Hepatocyte (in vitro differentiated cells): Measurements from ENCODE around the gene VPS13D. TPM values are rescaled to one million over a fixed set of nuclear protein-coding genes. Genes with fewer than 3 reads are reported as not detected.

Experiments
- DNase-seq: peaks from one replicate; pipeline ENCODE4 v3.0.0-alpha.2; 2016; ENCODE audit warnings: low spot score
- H2AFZ ChIP-seq: fragments of 200-600 bp; sonication (generic); 2 replicates; pipeline ENCODE4 v1.6.0; 2016; ENCODE audit warnings: antibody characterized with exemption, mild to moderate bottlenecking
- H3K27ac ChIP-seq: fragments of 200-600 bp; sonication (generic); 2 replicates; pipeline ENCODE4 v1.5.1; 2016; ENCODE audit warnings: mild to moderate bottlenecking
- H3K27me3 ChIP-seq: fragments of 200-600 bp; sonication (generic); 2 replicates; pipeline ENCODE4 v1.6.1; 2016
- H3K36me3 ChIP-seq: fragments of 200-600 bp; sonication (generic); replicated peaks from 2 replicates; pipeline ENCODE4 v1.5.1; 2016; ENCODE audit warnings: low read depth; ENCODE audit not compliant: insufficient read depth
- H3K4me1 ChIP-seq: fragments of 200-600 bp; sonication (generic); 2 replicates; pipeline ENCODE4 v1.5.1; 2016; ENCODE audit warnings: mild to moderate bottlenecking, moderate library complexity; ENCODE audit not compliant: insufficient read depth
- H3K4me2 ChIP-seq: fragments of 200-600 bp; sonication (generic); 2 replicates; pipeline ENCODE4 v1.6.0; 2016
- H3K4me3 ChIP-seq: fragments of 200-600 bp; sonication (generic); 2 replicates; pipeline ENCODE4 v1.5.1; 2016; ENCODE audit warnings: mild to moderate bottlenecking
- H3K79me2 ChIP-seq: fragments of 200-600 bp; sonication (generic); 2 replicates; pipeline ENCODE4 v1.6.0; 2017; ENCODE audit warnings: mild to moderate bottlenecking
- H3K9me2 ChIP-seq: fragments of 200-600 bp; sonication (generic); replicated peaks from 2 replicates; pipeline ENCODE4 v1.6.0; 2017; ENCODE audit warnings: mild to moderate bottlenecking; ENCODE audit not compliant: insufficient read depth
- H3K9me3 ChIP-seq: fragments of 200-600 bp; sonication (generic); 2 replicates; pipeline ENCODE4 v1.5.1; 2016; ENCODE audit warnings: low read depth, mild to moderate bottlenecking
- H4K20me1 ChIP-seq: fragments of 200-600 bp; sonication (generic); 2 replicates; pipeline ENCODE4 v1.6.0; 2016; ENCODE audit warnings: mild to moderate bottlenecking; ENCODE audit not compliant: insufficient read depth, poor library complexity, severe bottlenecking
- CTCF ChIP-seq: fragments of 200-600 bp; sonication (generic); IDR thresholded peaks from 2 replicates; pipeline ENCODE4 v1.5.1; 2016; ENCODE audit warnings: antibody characterized with exemption, mild to moderate bottlenecking; ENCODE audit not compliant: poor library complexity
- EZH2 ChIP-seq: fragments of 200-600 bp; sonication (generic); IDR thresholded peaks from 2 replicates; pipeline ENCODE4 v1.6.1; 2016; ENCODE audit warnings: antibody characterized with exemption, mild to moderate bottlenecking, borderline replicate concordance
- EZH2phosphoT487 ChIP-seq: fragments of 200-600 bp; sonication (generic); IDR thresholded peaks from one replicate; pipeline ENCODE4 v1.6.1; 2018; ENCODE audit warnings: antibody characterized with exemption, mild to moderate bottlenecking, low read depth, moderate library complexity; ENCODE audit not compliant: unreplicated experiment, severe bottlenecking
- WGBS: methylation state at CpG from one replicate; pipeline ENCODE4 v1.1.6; 2016; ENCODE audit warnings: low lambda C conversion rate; ENCODE audit errors: missing lambda C conversion rate; 5-methylcytosine and 5-hydroxymethylcytosine counted together
- polyA plus RNA-seq: library from polyadenylated mRNA; unstranded; fragments of >200 nt; fragmentation: Nextera tagmentation; extraction: Ambion mirVana; gene quantifications from 2 replicates; pipeline ENCODE4 v1.2.1, GENCODE V29; 2016
- total RNA-seq: library from RNA; depleted of rRNA; stranded (reverse); fragments of >200 nt; gene quantifications from 2 replicates; pipeline ENCODE4 v1.2.3, GENCODE V29; 2014

The VPS13D gene
- total and polyA plus RNA-seq, 2 experiments from 2014 or later = 7.3 to 32.2 TPM

DNA sequence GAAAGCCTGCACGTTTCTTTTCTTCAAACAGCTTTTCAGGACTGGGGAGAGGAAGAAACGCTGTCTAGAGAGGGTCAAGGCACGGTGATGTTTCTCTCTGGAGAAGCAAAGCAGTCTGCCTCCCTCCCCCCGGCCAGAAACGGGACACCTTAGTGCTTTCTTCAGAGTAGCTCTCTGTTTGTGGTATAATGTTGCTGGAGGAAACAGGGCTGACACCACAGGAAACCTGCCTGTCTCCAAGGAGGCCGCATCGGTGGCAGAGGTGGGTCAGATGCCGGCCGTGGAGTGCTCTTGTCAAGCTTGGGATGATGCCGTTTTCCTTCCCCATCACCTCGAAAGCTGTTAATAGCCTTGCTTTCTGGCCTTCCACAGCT lies 248.8 kb downstream of the VPS13D start:
- H4K20me1 ChIP-seq = no peaks in the 10 kb centered on the region
- H3K9me3 ChIP-seq = no peaks in the 10 kb centered on the region
- H3K36me3 ChIP-seq = no peaks in the 10 kb centered on the region
- no peaks in the 10 kb centered on the region for H3K79me2 ChIP-seq
- no peak overlapping the region for H3K4me3 ChIP-seq
- H3K4me1 ChIP-seq = peaks cover 78% of the 10 kb centered on the region
- no peaks in the 10 kb centered on the region for H3K27me3 ChIP-seq
- H2AFZ ChIP-seq = no peak overlapping the region
- peak overlapping the region; percentile 89 for H3K27ac ChIP-seq
- TF ChIP-seq CTCF (no peak), EZH2 (no peak), EZH2phosphoT487 (no peak)
- WGBS = 28% methylated on average over 11 of the region's 11 CpGs
- DNase-seq = no peak
- peak overlapping the region; percentile 55 for H3K4me2 ChIP-seq
- H3K9me2 ChIP-seq = no peaks in the 10 kb centered on the region

DNA sequence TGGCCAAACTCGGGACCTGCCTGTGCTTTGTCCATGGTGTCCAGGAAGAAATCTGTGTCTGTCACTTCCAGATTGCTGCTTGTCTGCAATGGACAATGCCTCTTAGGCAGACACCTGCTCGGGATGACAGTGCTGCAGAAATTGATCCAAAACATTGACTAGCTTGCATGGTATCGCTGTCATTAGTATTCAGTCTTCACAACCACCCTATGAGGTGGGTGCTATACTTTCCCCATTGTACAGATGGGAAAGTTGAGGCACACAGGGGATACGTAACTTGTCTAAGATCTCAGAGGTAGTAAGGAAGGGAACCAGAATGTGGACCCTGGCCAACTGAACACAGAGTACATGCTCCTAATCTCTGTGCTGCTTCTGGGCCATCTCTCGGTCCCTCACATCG lies 249.5 kb downstream of the VPS13D start:
- TF ChIP-seq CTCF (no peak), EZH2phosphoT487 (no peak), EZH2 (no peak)
- H4K20me1 ChIP-seq = no peaks in the 10 kb centered on the region
- no peak overlapping the region for H2AFZ ChIP-seq
- no peaks in the 10 kb centered on the region for H3K9me3 ChIP-seq
- H3K4me2 ChIP-seq = peak overlapping the region; percentile 55
- no peaks in the 10 kb centered on the region for H3K9me2 ChIP-seq
- peaks cover 73% of the 10 kb centered on the region for H3K4me1 ChIP-seq
- 97% methylated on average over 6 of the region's 6 CpGs for WGBS
- DNase-seq = no peak
- peak overlapping the region; percentile 89 for H3K27ac ChIP-seq
- H3K27me3 ChIP-seq = no peaks in the 10 kb centered on the region
- no peak overlapping the region for H3K4me3 ChIP-seq
- H3K79me2 ChIP-seq = no peaks in the 10 kb centered on the region
- no peaks in the 10 kb centered on the region for H3K36me3 ChIP-seq

DNA sequence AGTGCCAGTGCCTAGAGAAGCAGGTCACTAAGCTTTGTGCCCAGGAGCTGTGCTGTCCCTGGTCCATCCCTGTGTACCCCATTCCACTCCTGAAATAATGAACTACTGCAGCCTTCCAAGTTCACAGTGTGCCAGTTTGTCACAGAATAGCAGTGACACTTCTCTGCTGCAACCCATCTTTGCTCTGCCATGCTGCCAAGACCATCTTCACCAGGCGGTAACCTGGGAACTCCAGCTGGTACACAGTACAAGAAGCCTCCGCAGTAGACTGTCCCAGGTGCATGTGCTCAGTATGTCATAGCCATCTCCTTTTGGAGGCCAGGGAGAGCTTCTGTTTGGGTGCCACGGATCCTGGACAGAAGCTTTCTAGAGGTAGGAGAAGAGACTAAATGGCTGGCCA lies 250.2 kb downstream of the VPS13D start:
- Histone ChIP-seq H3K4me1 (peaks cover 71% of the 10 kb centered on the region), H3K79me2 (no peaks in the 10 kb centered on the region), H3K9me3 (no peaks in the 10 kb centered on the region), H4K20me1 (no peaks in the 10 kb centered on the region), H3K36me3 (no peaks in the 10 kb centered on the region), H3K27ac (peak overlapping the region; percentile 89), H2AFZ (no peak overlapping the region), H3K4me2 (no peak overlapping the region), H3K27me3 (no peaks in the 10 kb centered on the region), H3K9me2 (no peaks in the 10 kb centered on the region), H3K4me3 (no peak overlapping the region)
- 100% methylated on average over 3 of the region's 3 CpGs for WGBS
- DNase-seq = no peak
- TF ChIP-seq EZH2phosphoT487 = no peak
- no peak for TF ChIP-seq CTCF
- TF ChIP-seq EZH2 = no peak

DNA sequence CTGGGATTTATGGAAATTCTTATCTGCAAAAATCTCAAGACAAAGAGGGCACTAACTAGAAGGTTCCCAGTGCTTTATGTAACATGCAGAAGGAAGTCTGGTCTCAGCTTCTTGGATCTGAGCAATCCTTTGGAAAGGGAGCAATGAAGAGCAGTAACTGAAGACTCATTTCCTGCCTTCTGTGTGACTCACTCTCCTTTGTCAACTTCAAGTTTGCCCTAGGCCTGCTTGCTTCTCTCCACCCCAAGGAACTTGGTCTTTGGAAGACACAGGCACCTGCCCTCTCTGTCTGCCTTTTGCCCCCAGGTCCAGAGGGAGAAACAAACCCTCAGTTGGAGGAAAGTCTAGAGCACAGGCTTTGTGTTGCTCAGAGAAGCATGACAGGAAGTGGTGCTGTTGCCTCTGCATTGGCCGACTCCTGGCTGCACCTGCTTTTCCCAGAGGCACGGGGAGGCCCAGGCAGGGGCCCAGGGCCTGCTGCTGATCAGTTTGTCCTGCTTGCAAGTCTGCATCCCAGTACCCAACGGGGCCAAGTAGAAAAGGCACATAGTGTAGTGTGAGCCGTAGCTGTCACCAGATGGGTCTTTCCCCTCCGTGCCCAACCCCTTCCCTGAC lies 251.0 kb downstream of the VPS13D start:
- Histone ChIP-seq H3K27me3 (no peaks in the 10 kb centered on the region), H3K9me2 (no peaks in the 10 kb centered on the region), H3K36me3 (no peaks in the 10 kb centered on the region), H3K4me1 (peaks cover 70% of the 10 kb centered on the region), H4K20me1 (no peaks in the 10 kb centered on the region), H3K4me2 (no peak overlapping the region), H3K27ac (peak overlapping the region; percentile 89), H3K9me3 (no peaks in the 10 kb centered on the region), H3K4me3 (no peak overlapping the region), H2AFZ (no peak overlapping the region), H3K79me2 (no peaks in the 10 kb centered on the region)
- 83% methylated on average over 5 of the region's 5 CpGs for WGBS
- peak; percentile 73 for DNase-seq
- TF ChIP-seq EZH2 (no peak), CTCF (no peak), EZH2phosphoT487 (no peak)
